ENCODE results near the gene UIMC1.

DNA sequence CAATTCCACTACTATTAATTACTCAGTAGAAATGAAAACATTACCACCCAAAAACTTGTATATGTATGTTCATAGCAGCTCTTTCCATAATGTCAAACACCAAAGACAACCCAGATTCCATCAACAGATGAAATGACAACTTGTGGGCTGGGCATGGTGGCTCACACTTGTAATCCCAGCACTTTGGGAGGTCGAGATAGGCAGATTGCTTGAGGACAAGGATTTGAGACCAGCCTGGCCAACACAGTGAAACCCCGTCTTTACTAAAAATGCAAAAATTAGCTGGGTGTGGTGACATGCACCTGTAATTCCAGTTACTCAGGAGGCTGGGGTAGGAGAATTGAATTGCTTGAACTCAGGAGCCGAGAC, 11.5 kb downstream of the UIMC1 start:
- no peak for TF ChIP-seq POLR2A (IDR thresholded peaks at IDR 0.05)
- TF ChIP-seq, protein P1, sequence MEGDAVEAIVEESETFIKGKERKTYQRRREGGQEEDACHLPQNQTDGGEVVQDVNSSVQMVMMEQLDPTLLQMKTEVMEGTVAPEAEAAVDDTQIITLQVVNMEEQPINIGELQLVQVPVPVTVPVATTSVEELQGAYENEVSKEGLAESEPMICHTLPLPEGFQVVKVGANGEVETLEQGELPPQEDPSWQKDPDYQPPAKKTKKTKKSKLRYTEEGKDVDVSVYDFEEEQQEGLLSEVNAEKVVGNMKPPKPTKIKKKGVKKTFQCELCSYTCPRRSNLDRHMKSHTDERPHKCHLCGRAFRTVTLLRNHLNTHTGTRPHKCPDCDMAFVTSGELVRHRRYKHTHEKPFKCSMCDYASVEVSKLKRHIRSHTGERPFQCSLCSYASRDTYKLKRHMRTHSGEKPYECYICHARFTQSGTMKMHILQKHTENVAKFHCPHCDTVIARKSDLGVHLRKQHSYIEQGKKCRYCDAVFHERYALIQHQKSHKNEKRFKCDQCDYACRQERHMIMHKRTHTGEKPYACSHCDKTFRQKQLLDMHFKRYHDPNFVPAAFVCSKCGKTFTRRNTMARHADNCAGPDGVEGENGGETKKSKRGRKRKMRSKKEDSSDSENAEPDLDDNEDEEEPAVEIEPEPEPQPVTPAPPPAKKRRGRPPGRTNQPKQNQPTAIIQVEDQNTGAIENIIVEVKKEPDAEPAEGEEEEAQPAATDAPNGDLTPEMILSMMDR (IDR thresholded peaks at IDR 0.05): no peak
